SK-N-SH (cell line): ENCODE results near the gene TJP3. TPM values are rescaled to one million over a fixed set of nuclear protein-coding genes. Genes with fewer than 3 reads are reported as not detected.
A peak's percentile ranks its signal among the peaks of the same experiment; 100 is the strongest.
"Not testable (repeated sequence)": the region's sequence is repeated elsewhere in the genome, so short reads cannot be mapped to it uniquely, and the experiment has no call there.

Experiments
- CTCF ChIA-PET: fragments of 300-600, 350-600 bp; formaldehyde crosslinking; extraction: SDS; loops from one replicate; lab custom pipeline; 2021; lab: Yijun Ruan, JAX
- POLR2A ChIA-PET: fragments of 350-600 bp; sonication (Branson Sonifier 250); formaldehyde crosslinking; extraction: SDS; loops from one replicate; lab custom pipeline; 2020; ENCODE audit warnings: antibody characterized with exemption, inconsistent platforms; lab: Yijun Ruan, JAX
- DNase-seq: peaks from one replicate; pipeline ENCODE4 v3.0.0; 2012
- H2AFZ ChIP-seq: fragments of 200-600 bp; sonication (generic); 2 replicates; pipeline ENCODE4 v1.8.1; 2016; ENCODE audit warnings: antibody characterized with exemption, mild to moderate bottlenecking, low read depth
- H3F3A ChIP-seq: fragments of 200-600 bp; sonication (generic); replicated peaks from 2 replicates; pipeline ENCODE3; 2016; ENCODE audit warnings: antibody characterized with exemption, mild to moderate bottlenecking; ENCODE audit not compliant: insufficient read depth
- H3K27ac ChIP-seq, 2 experiments: fragments of 200-500 bp in 1 of 2; fragments of 200-600 bp in 1 of 2; sonication (Bioruptor generic) in 1 of 2; sonication (generic), shearing (Covaris generic) in 1 of 2; 2 replicates each; pipeline versions ENCODE4 v1.5.1 to v1.6.1; 2014 to 2016; ENCODE audit warnings: low read depth in 2 of 2, inconsistent platforms in 1 of 2, low read length in 1 of 2, mild to moderate bottlenecking in 1 of 2, mixed read lengths in 1 of 2
- H3K27me3 ChIP-seq: fragments of 200-600 bp; sonication (generic), shearing (Covaris generic); 2 replicates; pipeline ENCODE4 v1.6.1; 2016; ENCODE audit warnings: mixed run types; ENCODE audit not compliant: insufficient read depth
- H3K36me3 ChIP-seq, 2 experiments: fragments of 200-500 bp in 1 of 2; fragments of 200-600 bp in 1 of 2; sonication (Bioruptor generic) in 1 of 2; sonication (generic) in 1 of 2; replicated peaks in 1 of 2; 2 replicates each; pipeline versions ENCODE3 to v1.5.1; 2014 to 2016; ENCODE audit warnings: low read length in 1 of 2, mild to moderate bottlenecking in 1 of 2; ENCODE audit not compliant: insufficient read depth in 2 of 2, control insufficient read depth in 1 of 2
- H3K4me1 ChIP-seq, 2 experiments: fragments of 200-500 bp in 1 of 2; fragments of 200-600 bp in 1 of 2; sonication (Bioruptor generic) in 1 of 2; sonication (generic), shearing (Covaris generic) in 1 of 2; 2 replicates each; pipeline versions ENCODE4 v1.5.1 to v1.6.1; 2014 to 2016; ENCODE audit warnings: low read depth in 1 of 2, low read length in 1 of 2, mixed run types in 1 of 2; ENCODE audit not compliant: insufficient read depth in 2 of 2, control insufficient read depth in 1 of 2
- H3K4me2 ChIP-seq: fragments of 200-600 bp; sonication (generic), shearing (Covaris generic); 2 replicates; pipeline ENCODE4 v1.6.1; 2017; ENCODE audit warnings: mixed run types
- H3K4me3 ChIP-seq, 2 experiments: fragments of 200-500 bp in 1 of 2; fragments of 200-600 bp in 1 of 2; sonication (Bioruptor generic) in 1 of 2; sonication (generic), shearing (Covaris generic) in 1 of 2; 2 replicates each; pipeline versions ENCODE4 v1.5.1 to v1.8.1; 2014 to 2016; ENCODE audit warnings: low read depth in 2 of 2, inconsistent platforms in 1 of 2, low read length in 1 of 2, mild to moderate bottlenecking in 1 of 2, mixed read lengths in 1 of 2, moderate library complexity in 1 of 2
- H3K79me2 ChIP-seq: fragments of 200-600 bp; sonication (generic); 2 replicates; pipeline ENCODE4 v1.8.1; 2017; ENCODE audit warnings: mild to moderate bottlenecking; ENCODE audit not compliant: insufficient read depth
- H3K9ac ChIP-seq: fragments of 200-600 bp; sonication (generic); 2 replicates; pipeline ENCODE4 v1.6.1; 2017; ENCODE audit warnings: mixed run types
- H3K9me2 ChIP-seq: fragments of 200-600 bp; sonication (generic); 2 replicates; pipeline ENCODE4 v1.6.1; 2017; ENCODE audit warnings: mixed run types
- H3K9me3 ChIP-seq: fragments of 200-600 bp; sonication (generic); 2 replicates; pipeline ENCODE4 v1.6.1; 2017; ENCODE audit warnings: mixed run types, mild to moderate bottlenecking, moderate library complexity
- H4K20me1 ChIP-seq: fragments of 200-600 bp; sonication (generic); 2 replicates; pipeline ENCODE4 v1.6.1; 2017; ENCODE audit warnings: mild to moderate bottlenecking, mixed run types; ENCODE audit not compliant: insufficient read depth
- CHD2 ChIP-seq: fragments of 150-350 bp; IDR thresholded peaks from 2 replicates; pipeline ENCODE4 v1.6.1; 2018; ENCODE audit warnings: low read length; ENCODE audit not compliant: partially characterized antibody
- ELF1 ChIP-seq: IDR thresholded peaks from 2 replicates; pipeline ENCODE4 v1.4.0; 2012
- FOSL2 ChIP-seq: IDR thresholded peaks from 2 replicates; pipeline ENCODE4 v1.4.0; 2012; ENCODE audit warnings: low read depth, mild to moderate bottlenecking, moderate library complexity, borderline replicate concordance
- FOXM1 ChIP-seq: IDR thresholded peaks from 2 replicates; pipeline ENCODE4 v1.4.0; 2012; ENCODE audit warnings: low read depth, mild to moderate bottlenecking
- MEF2A ChIP-seq: IDR thresholded peaks from 2 replicates; pipeline ENCODE4 v1.4.0; 2012; ENCODE audit warnings: low read depth, borderline replicate concordance
- NFIC ChIP-seq: IDR thresholded peaks from 2 replicates; pipeline ENCODE4 v1.4.0; 2012; ENCODE audit warnings: borderline replicate concordance
- NRF1 ChIP-seq: IDR thresholded peaks from 2 replicates; pipeline ENCODE4 v1.6.1; 2012; ENCODE audit warnings: low read depth, mild to moderate bottlenecking, low read length
- RAD21 ChIP-seq: IDR thresholded peaks from 2 replicates; pipeline ENCODE4 v1.6.1; 2012; ENCODE audit warnings: mild to moderate bottlenecking, low read length
- RCOR1 ChIP-seq: fragments of 150-350 bp; IDR thresholded peaks from 2 replicates; pipeline ENCODE4 v1.6.1; 2017; ENCODE audit warnings: antibody characterized with exemption, low read length
- RFX5 ChIP-seq: IDR thresholded peaks from 2 replicates; pipeline ENCODE4 v1.6.1; 2012; ENCODE audit warnings: mild to moderate bottlenecking, improper control_type of control experiment, low read length
- RXRA ChIP-seq: IDR thresholded peaks from 2 replicates; pipeline ENCODE4 v1.4.0; 2012; ENCODE audit warnings: low read depth, mild to moderate bottlenecking, borderline replicate concordance
- SIN3A ChIP-seq: IDR thresholded peaks from 2 replicates; pipeline ENCODE4 v1.6.1; 2012; ENCODE audit warnings: low read depth, mild to moderate bottlenecking, low read length, moderate library complexity, borderline replicate concordance
- SMC3 ChIP-seq: IDR thresholded peaks from 2 replicates; pipeline ENCODE4 v1.6.1; 2012; ENCODE audit warnings: low read depth, low read length, improper control_type of control experiment
- TAF1 ChIP-seq: IDR thresholded peaks from 2 replicates; pipeline ENCODE4 v1.6.1; 2012; ENCODE audit warnings: low read depth, mild to moderate bottlenecking, low read length, moderate library complexity, borderline replicate concordance
- USF1 ChIP-seq: IDR thresholded peaks from 2 replicates; pipeline ENCODE4 v1.4.0; 2012; ENCODE audit warnings: low read depth, borderline replicate concordance
- YY1 ChIP-seq: IDR thresholded peaks from 2 replicates; pipeline ENCODE4 v1.4.0; 2012; ENCODE audit warnings: low read depth, mild to moderate bottlenecking
- WGBS: methylation state at CpG from one replicate; pipeline ENCODE4 v1.1.6; 2017; ENCODE audit warnings: low lambda C conversion rate; 5-methylcytosine and 5-hydroxymethylcytosine counted together
- polyA plus RNA-seq, 3 experiments: library from polyadenylated mRNA; depleted of rRNA; stranded (reverse); fragments of >200 nt; gene quantifications; 2 replicates each; pipeline ENCODE4 v1.2.3, GENCODE V29; 2012
- TF ChIP-seq, protein P1 (sequence below): fragments of 200-600 bp; sonication (generic); IDR thresholded peaks from 2 replicates; pipeline ENCODE4 v1.6.1; 2017; ENCODE audit warnings: antibody characterized with exemption, mild to moderate bottlenecking, moderate library complexity
- TF ChIP-seq, protein P2 (sequence below): IDR thresholded peaks from 2 replicates; pipeline ENCODE4; 2012

Gene TJP3
- polyA plus RNA-seq, 1 of the 3 experiments (the other 2 are of a cell fraction), result 0.36 TPM

- no peaks in the 10 kb centered on the region for H3F3A ChIP-seq
- H3K9me3 ChIP-seq, result no peaks in the 10 kb centered on the region
- no peak overlapping the region for H3K27ac ChIP-seq
- H3K9ac ChIP-seq, result no peak overlapping the region
- H3K79me2 ChIP-seq, result no peaks in the 10 kb centered on the region
- no peaks in the 10 kb centered on the region for H3K27me3 ChIP-seq
- no peak for DNase-seq
- no peak overlapping the region for H3K4me3 ChIP-seq
- H2AFZ ChIP-seq, result no peak overlapping the region
- CTCF ChIA-PET, result interaction anchor here (0.6 to 4.1 kb wide), 21 partner anchors 8 to 158 kb away, joined by 3 to 39 read pairs (median 6); partner anchors contain the start of genes PIP5K1C and TJP3
- peaks cover 0 to 11% of the 10 kb centered on the region in 2 experiments for H3K36me3 ChIP-seq
- H3K4me1 ChIP-seq, result peaks cover 0 to 2% of the 10 kb centered on the region in 2 experiments; a peak in 1 of 4 replicates
- WGBS, result 77% methylated on average over 12 of the region's 19 CpGs
- no peak overlapping the region for H3K4me2 ChIP-seq
- TF ChIP-seq YY1 (no peak), CHD2 (no peak), RCOR1 (no peak)
- POLR2A ChIA-PET, result no interaction called here
- peaks cover 8% of the 10 kb centered on the region for H4K20me1 ChIP-seq
- no peaks in the 10 kb centered on the region for H3K9me2 ChIP-seq
These were observed 43.1 kb upstream of the TJP3 start for GRCh38 chr19:3664879-3665642.

DNA sequence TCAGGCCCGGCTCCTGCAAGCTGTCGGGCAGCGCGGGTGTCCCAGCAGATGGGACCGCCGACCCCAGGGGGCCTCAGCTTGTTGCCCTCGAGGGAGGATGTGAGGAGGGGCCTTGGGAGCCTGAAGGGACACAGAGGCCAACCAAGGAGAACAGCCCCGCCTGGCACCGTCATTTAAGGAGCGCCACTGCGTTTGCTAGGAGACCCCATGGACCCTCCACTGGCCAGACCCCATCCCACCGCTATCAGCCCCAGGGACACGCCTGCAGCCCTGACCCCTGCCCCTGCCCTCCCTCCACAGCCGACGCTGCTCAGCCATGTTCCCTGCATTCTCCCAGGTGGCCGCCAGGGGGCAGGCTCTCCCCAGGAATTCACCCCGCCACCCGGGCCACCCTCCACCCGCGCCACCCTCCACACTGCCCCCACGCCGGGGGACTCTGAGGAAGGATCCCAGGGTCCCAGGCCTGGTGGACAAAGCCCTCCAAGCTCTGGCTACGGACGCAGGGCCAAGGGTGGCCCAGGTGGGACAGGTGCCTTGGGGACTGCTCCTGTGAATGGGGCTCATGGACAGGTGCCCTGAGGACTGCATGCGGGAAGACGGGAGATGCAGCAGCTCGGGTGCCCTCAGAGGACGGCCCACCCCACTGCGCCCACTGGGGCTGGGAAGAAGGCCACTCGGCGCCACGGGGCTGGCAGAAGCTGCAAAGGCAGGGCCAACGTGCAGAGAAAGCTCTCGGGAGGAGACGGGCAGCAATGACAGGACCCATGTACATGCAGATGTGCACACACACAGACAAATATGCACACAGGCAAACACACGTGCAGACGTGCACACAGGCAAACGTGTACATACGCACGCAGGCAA, 42.3 kb upstream of the TJP3 start:
- no peaks in the 10 kb centered on the region for H3K9me2 ChIP-seq
- H3K4me2 ChIP-seq, result no peak overlapping the region
- H3K36me3 ChIP-seq, result peaks cover 0 to 11% of the 10 kb centered on the region in 2 experiments
- DNase-seq, result peak; percentile 96
- no peaks in the 10 kb centered on the region for H3F3A ChIP-seq
- H2AFZ ChIP-seq, result no peak overlapping the region
- peaks cover 8% of the 10 kb centered on the region for H4K20me1 ChIP-seq
- H3K4me3 ChIP-seq, result peak overlapping the region in 1 of 2 experiments; percentile 48; a peak in 1 of 4 replicates
- POLR2A ChIA-PET, result no interaction called here
- CTCF ChIA-PET, result interaction anchor here (0.6 to 4.1 kb wide), 36 partner anchors 9 to 566 kb away, joined by 3 to 39 read pairs (median 4); partner anchors contain the start of genes PIP5K1C, SMIM44 and TJP3
- peaks cover 0 to 2% of the 10 kb centered on the region in 2 experiments; a peak in 1 of 4 replicates for H3K4me1 ChIP-seq
- no peak overlapping the region for H3K27ac ChIP-seq
- no peaks in the 10 kb centered on the region for H3K27me3 ChIP-seq
- H3K9me3 ChIP-seq, result no peaks in the 10 kb centered on the region
- 49% methylated on average over 19 of the region's 40 CpGs for WGBS
- TF ChIP-seq FOSL2, result no peak
- no peak for TF ChIP-seq MEF2A
- no peak for TF ChIP-seq RXRA
- TF ChIP-seq YY1, result 0 out of 2 replicates have a peak, but pooled peaks have one; percentile 39
- peak; percentile 77 for TF ChIP-seq SMC3
- TF ChIP-seq NFIC, result no peak
- no peak for TF ChIP-seq SIN3A
- no peak for TF ChIP-seq USF1
- TF ChIP-seq, protein P1, sequence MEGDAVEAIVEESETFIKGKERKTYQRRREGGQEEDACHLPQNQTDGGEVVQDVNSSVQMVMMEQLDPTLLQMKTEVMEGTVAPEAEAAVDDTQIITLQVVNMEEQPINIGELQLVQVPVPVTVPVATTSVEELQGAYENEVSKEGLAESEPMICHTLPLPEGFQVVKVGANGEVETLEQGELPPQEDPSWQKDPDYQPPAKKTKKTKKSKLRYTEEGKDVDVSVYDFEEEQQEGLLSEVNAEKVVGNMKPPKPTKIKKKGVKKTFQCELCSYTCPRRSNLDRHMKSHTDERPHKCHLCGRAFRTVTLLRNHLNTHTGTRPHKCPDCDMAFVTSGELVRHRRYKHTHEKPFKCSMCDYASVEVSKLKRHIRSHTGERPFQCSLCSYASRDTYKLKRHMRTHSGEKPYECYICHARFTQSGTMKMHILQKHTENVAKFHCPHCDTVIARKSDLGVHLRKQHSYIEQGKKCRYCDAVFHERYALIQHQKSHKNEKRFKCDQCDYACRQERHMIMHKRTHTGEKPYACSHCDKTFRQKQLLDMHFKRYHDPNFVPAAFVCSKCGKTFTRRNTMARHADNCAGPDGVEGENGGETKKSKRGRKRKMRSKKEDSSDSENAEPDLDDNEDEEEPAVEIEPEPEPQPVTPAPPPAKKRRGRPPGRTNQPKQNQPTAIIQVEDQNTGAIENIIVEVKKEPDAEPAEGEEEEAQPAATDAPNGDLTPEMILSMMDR, result peak; percentile 85
- peak; percentile 80 for TF ChIP-seq RAD21
- TF ChIP-seq RFX5, result no peak
- no peak for TF ChIP-seq FOXM1
- TF ChIP-seq TAF1, result no peak
- TF ChIP-seq, protein P2, sequence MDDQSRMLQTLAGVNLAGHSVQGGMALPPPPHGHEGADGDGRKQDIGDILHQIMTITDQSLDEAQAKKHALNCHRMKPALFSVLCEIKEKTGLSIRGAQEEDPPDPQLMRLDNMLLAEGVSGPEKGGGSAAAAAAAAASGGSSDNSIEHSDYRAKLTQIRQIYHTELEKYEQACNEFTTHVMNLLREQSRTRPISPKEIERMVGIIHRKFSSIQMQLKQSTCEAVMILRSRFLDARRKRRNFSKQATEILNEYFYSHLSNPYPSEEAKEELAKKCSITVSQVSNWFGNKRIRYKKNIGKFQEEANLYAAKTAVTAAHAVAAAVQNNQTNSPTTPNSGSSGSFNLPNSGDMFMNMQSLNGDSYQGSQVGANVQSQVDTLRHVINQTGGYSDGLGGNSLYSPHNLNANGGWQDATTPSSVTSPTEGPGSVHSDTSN, result no peak
- TF ChIP-seq NRF1, result no peak
- TF ChIP-seq ELF1, result no peak
- H3K9ac ChIP-seq, result no peak overlapping the region
- H3K79me2 ChIP-seq, result no peaks in the 10 kb centered on the region

DNA sequence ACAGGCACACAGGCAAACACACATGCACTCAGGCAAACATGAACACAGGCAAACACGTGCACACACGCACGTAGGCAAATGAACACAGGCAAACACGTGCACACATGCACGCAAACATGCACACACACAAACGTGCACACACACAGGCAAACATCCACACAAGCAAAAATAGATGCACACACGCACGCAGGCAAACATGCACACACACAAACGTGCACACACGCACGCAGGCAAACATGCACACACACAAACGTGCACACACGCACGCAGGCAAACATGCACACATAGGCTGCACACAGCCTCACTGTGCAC, 41.7 kb upstream of the TJP3 start:
- POLR2A ChIA-PET, H3K4me1 ChIP-seq: not testable (repeated sequence)

More for the DNA sequence above, 41.7 kb upstream of the TJP3 start:
- H3K27ac ChIP-seq, H3K27me3 ChIP-seq, H2AFZ ChIP-seq, H3K36me3 ChIP-seq, H3K9me3 ChIP-seq, H3K4me3 ChIP-seq, H4K20me1 ChIP-seq, H3K9ac ChIP-seq, H3K4me2 ChIP-seq, H3F3A ChIP-seq, H3K79me2 ChIP-seq, DNase-seq, H3K9me2 ChIP-seq: not testable (repeated sequence)
- CTCF ChIA-PET, result interaction anchor here (0.6 to 4.1 kb wide), 31 partner anchors 8 to 566 kb away, joined by 3 to 39 read pairs (median 5); partner anchors contain the start of genes PIP5K1C, SMIM44 and TJP3
- 92% methylated on average over 14 of the region's 14 CpGs for WGBS
